ENCODE results near the gene ZNF644.
"Not testable (repeated sequence)": the region's sequence is repeated elsewhere in the genome, so short reads cannot be mapped to it uniquely, and the experiment has no call there.

Gene ZNF644

GRCh38 chr1:90986953-90987352 is 34.9 kb downstream of the ZNF644 start:
- DNase-seq (ENCODE audit: low read depth): no peak

- DNase-seq (ENCODE audit: low read depth): no peak
Observed at GRCh38 chr1:90977522-90977921, 44.3 kb downstream of the ZNF644 start.

GRCh38 chr1:90973897-90974798 is 47.7 kb downstream of the ZNF644 start:
- no peak for DNase-seq (ENCODE audit: low read depth)

GRCh38 chr1:90970208-90970607 is 51.6 kb downstream of the ZNF644 start:
- DNase-seq (ENCODE audit: low read depth): no peak

GRCh38 chr1:90969241-90969640 is 52.6 kb downstream of the ZNF644 start:
- DNase-seq (ENCODE audit: low read depth): no peak

GRCh38 chr1:90964444-90965035 is 57.3 kb downstream of the ZNF644 start:
- no peak for DNase-seq (ENCODE audit: low read depth)

- no peak for DNase-seq (ENCODE audit: low read depth)
Observed at GRCh38 chr1:90963651-90964050, 58.2 kb downstream of the ZNF644 start.

- no peak for DNase-seq (ENCODE audit: low read depth)
Observed at GRCh38 chr1:90963236-90963635, 58.6 kb downstream of the ZNF644 start.

- DNase-seq (ENCODE audit: low read depth): no peak
Observed at GRCh38 chr1:90959352-90960206, 62.3 kb downstream of the ZNF644 start.

GRCh38 chr1:90957497-90957896 is 64.3 kb downstream of the ZNF644 start:
- DNase-seq (ENCODE audit: low read depth): no peak

- no peak for DNase-seq (ENCODE audit: low read depth)
Observed at GRCh38 chr1:90955769-90956168, 66.1 kb downstream of the ZNF644 start.

- no peak for DNase-seq (ENCODE audit: low read depth)
Observed at GRCh38 chr1:90952906-90953305, 68.9 kb downstream of the ZNF644 start.

- no peak for DNase-seq (ENCODE audit: low read depth)
Observed at GRCh38 chr1:90951009-90951408, 70.8 kb downstream of the ZNF644 start.

- no peak for DNase-seq (ENCODE audit: low read depth)
Observed at GRCh38 chr1:90948301-90948700, 73.5 kb downstream of the ZNF644 start.

- no peak for DNase-seq (ENCODE audit: low read depth)
Observed at GRCh38 chr1:90946630-90947029, 75.2 kb downstream of the ZNF644 start.

GRCh38 chr1:90945287-90945686 is 76.5 kb downstream of the ZNF644 start:
- no peak for DNase-seq (ENCODE audit: low read depth)

GRCh38 chr1:90943966-90944365 is 77.9 kb downstream of the ZNF644 start:
- no peak for DNase-seq (ENCODE audit: low read depth)

GRCh38 chr1:90940746-90941145 is 81.1 kb downstream of the ZNF644 start:
- no peak for DNase-seq (ENCODE audit: low read depth)

- no peak for DNase-seq (ENCODE audit: low read depth)
Observed at GRCh38 chr1:90936731-90937130, 85.1 kb downstream of the ZNF644 start.

GRCh38 chr1:90936061-90936460 is 85.8 kb downstream of the ZNF644 start:
- DNase-seq (ENCODE audit: low read depth): no peak

GRCh38 chr1:90928231-90928630 is 93.6 kb downstream of the ZNF644 start:
- DNase-seq (ENCODE audit: low read depth): not testable (repeated sequence)

GRCh38 chr1:90927674-90928073 is 94.2 kb downstream of the ZNF644 start:
- DNase-seq (ENCODE audit: low read depth): not testable (repeated sequence)

- DNase-seq (ENCODE audit: low read depth): no peak
Observed at GRCh38 chr1:90926971-90927370, 94.9 kb downstream of the ZNF644 start.
